HG03045 (cell line): Measurements from ENCODE around the gene FGFR3.

Experiments
- ATAC-seq: cut with Tn5 transposase; IDR thresholded peaks from one replicate; pipeline ENCODE4 v1.9.1; 2021; ENCODE audit warnings: mild to moderate bottlenecking, moderate library complexity; ENCODE audit not compliant: unreplicated experiment

Gene FGFR3

GRCh38 chr4:1786544-1787362 lies 6.3 kb upstream of the FGFR3 start:
- no peak for ATAC-seq

GRCh38 chr4:1787411-1788077 lies 5.5 kb upstream of the FGFR3 start:
- no peak for ATAC-seq

GRCh38 chr4:1788254-1788973 lies 4.7 kb upstream of the FGFR3 start:
- no peak for ATAC-seq

- no peak for ATAC-seq
Observed at GRCh38 chr4:1789552-1789951, 3.5 kb upstream of the FGFR3 start.

GRCh38 chr4:1790005-1790404 lies 3.1 kb upstream of the FGFR3 start:
- ATAC-seq = no peak

GRCh38 chr4:1792158-1792831 lies 798 bp upstream of the FGFR3 start:
- no peak for ATAC-seq

- no peak for ATAC-seq
Observed at GRCh38 chr4:1793496-1793840, 375 bp downstream of the FGFR3 start.

- ATAC-seq = no peak
Observed at GRCh38 chr4:1793940-1794808, 1.1 kb downstream of the FGFR3 start.

- no peak for ATAC-seq
Observed at GRCh38 chr4:1794809-1795298, 1.8 kb downstream of the FGFR3 start.

GRCh38 chr4:1795299-1796195 lies 2.5 kb downstream of the FGFR3 start:
- no peak for ATAC-seq

- no peak for ATAC-seq
Observed at GRCh38 chr4:1796486-1797204, 3.6 kb downstream of the FGFR3 start.

- no peak for ATAC-seq
Observed at GRCh38 chr4:1797298-1797860, 4.3 kb downstream of the FGFR3 start.

GRCh38 chr4:1797861-1798579 lies 4.9 kb downstream of the FGFR3 start:
- no peak for ATAC-seq

GRCh38 chr4:1798580-1799386 lies 5.7 kb downstream of the FGFR3 start:
- ATAC-seq = no peak

GRCh38 chr4:1799387-1800375 lies 6.6 kb downstream of the FGFR3 start:
- ATAC-seq = no peak

- no peak for ATAC-seq
Observed at GRCh38 chr4:1800805-1801204, 7.7 kb downstream of the FGFR3 start.
